HG03342 (cell line): Measurements from ENCODE around the gene GOLGA6C.
A peak's percentile ranks its signal among the peaks of the same experiment; 100 is the strongest.
"Not testable (repeated sequence)": the region's sequence is repeated elsewhere in the genome, so short reads cannot be mapped to it uniquely, and the experiment has no call there.

Experiments used
- ATAC-seq: cut with Tn5 transposase; IDR thresholded peaks from one replicate; pipeline ENCODE4 v1.9.1; 2021; ENCODE audit warnings: mild to moderate bottlenecking, moderate library complexity; ENCODE audit not compliant: unreplicated experiment

Gene GOLGA6C

DNA sequence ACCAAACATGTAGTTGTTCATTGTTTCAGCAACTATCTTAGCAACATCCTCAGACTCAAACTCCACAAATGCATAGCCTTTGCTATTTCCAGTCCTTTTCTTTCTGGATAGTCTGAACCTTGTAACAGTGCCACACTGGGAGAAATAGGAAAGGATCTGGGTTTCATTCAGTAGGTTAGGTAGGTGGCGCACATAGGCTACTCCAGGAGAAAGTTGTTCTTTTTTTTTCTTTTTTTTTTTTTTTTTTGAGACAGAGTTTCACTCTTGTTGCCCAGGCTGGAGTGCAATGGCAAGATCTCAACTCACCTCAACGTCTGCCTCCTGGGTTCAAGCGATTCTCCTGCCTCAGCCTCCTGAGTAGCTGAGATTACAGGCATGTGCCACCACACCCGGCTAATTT, 5.8 kb upstream of the GOLGA6C start:
- ATAC-seq, result not testable (repeated sequence)

DNA sequence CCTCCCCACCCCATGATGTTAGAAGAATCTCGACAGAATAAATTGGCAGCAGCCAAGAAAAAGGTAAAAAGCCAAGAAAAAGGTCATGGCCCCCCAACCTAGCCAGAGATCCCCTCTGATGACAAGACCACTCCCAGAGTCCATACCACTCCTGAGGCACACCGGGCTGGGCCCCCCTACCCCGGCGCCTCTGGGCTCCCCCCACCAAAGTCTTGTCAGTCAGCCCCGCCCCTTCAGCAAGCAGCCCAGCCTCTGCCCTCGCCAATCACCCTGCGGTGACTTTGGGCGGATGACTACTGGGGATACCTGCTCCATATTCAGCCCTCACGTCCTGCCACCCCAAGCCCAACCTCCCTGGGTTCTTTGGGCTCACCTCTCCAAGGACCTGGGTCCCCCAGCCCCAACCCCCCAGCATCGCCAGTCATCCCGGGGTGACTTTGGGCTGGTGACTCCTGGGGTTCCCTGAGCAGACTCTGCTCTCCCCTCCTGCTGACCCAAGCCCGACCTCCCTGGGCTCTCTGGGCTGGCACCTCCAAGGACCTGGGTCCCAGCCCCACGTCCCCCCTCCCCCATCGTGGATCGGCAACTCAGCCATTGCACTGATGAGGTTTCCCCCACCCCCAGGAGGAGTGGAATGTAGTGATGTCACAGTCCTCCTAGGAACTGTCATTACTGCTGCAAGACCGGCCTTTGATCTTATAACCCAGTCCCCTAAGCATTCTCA, 648 bp downstream of the GOLGA6C start:
- not testable (repeated sequence) for ATAC-seq

DNA sequence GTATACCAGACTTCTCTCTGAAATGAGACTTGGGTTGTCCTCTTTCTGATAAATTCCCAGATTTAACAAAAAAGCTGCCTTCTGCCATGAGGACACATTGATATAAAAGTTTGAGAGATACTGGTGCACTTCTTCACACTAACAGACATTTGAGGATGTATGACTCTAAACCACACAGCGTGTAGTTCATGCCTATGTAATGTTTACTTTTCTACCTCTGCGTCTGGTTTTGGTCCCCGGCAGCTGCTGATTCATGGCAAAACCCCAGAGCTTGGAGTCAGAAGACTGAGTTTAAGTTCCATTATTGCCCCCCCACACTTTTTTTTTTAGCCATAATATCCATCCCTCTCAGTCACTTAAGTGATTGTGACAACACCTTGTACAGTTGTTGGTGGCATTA, 1.7 kb downstream of the GOLGA6C start:
- ATAC-seq, result not testable (repeated sequence)

DNA sequence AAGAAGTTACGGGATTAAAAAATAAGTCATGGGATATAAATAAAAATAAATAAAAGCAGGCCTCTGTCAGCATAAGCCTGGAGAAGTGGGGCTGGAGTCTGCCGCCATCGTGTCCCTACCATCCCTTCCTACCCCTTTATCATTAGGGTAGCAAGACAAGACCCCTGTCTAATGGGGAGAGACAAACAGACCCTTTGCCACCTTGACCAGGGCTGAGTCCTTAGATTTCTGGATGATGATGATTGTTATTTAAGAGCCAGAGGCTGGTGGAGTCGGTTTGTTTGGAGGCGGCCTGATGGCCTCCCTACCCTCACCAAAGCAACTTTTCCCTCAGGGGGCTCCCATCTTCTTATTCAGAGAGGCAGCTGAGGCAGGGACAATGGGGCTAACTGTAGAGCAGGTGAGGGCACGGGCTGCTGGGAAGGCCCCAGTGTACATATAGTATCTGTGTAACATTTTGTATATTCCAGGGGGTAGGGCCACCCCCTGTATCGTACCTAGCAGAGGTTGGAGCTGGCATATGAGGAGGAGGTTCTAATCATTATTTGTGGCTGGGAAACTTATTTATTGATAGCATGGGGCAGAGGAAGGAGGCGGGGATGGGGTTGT, 15.7 kb downstream of the GOLGA6C start:
- not testable (repeated sequence) for ATAC-seq

DNA sequence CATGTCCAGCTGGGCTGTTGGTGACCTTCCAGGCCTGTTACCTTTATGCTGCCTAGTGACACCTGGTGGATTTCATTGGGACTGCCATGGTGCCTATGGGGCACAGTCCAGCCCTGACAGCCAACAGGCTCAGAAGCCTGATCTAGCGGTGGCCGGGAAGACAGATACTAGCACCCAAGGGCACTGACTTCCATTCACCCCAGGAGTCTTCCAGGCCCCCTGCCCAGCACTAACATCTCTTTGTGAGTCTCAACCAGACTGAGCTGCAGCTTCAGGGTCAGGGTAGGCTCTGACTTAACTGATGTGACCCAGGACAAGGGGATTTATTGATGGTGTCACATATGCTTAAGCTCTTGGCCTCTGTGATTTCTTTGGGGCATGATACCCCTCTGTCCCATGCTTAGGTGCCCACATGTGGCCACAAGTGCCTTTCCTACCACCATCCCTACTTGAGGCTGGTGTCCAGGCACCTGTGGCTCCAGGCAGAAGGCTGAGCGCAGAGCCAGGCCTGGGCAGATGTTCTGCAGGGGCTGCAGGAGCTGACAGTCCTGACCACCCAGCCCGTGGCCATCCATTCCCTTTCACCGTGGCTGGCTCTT, 16.5 kb downstream of the GOLGA6C start:
- peak; percentile 73 for ATAC-seq

DNA sequence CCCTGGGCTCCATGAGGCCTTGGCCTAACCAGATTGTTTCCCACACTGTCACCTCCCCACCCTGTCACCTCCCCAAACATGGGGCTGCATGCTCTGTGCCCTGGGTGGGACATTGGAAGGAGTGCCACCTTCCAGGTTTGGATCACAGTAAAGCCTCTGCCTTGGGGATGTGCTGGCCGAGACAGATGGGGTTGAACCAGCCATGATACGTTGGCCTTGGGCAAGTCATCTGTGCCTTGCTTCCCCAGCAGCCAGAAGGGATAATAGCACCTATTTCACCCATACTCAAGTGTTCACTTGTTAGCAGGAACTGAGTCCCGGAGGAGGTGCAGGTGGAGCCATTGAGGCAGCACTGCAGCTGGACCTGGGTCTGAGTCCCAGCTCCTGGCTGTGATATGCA, 17.5 kb downstream of the GOLGA6C start:
- ATAC-seq, result not testable (repeated sequence)

DNA sequence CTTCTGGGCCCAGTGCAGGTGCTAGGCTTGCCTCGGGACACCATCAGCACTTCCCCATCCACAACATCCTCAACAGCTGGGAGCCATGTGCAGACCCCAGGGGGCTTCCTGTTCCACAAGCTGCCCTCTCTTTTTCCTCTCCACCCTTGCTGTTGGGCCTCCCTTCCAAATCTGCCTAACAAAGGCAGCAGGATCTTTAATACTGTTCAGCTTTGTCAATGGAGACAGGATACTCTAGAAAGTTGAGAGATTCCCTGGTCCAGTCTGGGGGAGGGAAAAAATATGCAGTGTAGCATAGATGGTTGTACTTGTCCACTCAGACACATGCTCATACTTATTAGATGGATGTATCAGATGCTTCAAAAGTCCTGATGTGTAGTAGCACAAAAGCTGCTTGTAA, 20.4 kb downstream of the GOLGA6C start:
- not testable (repeated sequence) for ATAC-seq

DNA sequence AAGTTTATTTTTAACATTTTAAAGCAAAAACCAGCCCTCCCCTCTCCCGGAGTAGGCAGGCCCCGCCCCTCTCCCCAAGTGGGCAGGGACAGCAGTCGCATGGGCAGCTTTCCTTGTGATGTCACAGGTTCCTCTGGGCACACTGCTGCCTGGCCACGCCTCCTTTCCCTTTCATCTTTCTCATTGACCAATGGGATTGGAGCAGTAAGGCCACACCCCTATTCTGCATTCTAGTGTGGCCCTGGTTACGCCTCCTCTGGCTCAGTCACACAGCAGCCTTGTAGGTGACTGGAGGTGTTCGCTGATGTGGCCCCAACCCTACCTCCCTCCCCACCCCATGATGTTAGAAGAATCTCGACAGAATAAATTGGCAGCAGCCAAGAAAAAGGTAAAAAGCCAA, 24.4 kb downstream of the GOLGA6C start, which contains the start of gene GOLGA6D:
Gene GOLGA6D, plus strand, starts transcription at position 264 of the 400 bp plus-strand sequence. Its CDS starts 41 bp downstream, at position 305.
- ATAC-seq, result not testable (repeated sequence)

DNA sequence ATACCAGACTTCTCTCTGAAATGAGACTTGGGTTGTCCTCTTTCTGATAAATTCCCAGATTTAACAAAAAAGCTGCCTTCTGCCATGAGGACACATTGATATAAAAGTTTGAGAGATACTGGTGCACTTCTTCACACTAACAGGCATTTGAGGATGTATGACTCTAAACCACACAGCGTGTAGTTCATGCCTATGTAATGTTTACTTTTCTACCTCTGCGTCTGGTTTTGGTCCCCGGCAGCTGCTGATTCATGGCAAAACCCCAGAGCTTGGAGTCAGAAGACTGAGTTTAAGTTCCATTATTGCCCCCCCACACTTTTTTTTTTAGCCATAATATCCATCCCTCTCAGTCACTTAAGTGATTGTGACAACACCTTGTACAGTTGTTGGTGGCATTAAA, 26.0 kb downstream of the GOLGA6C start:
- not testable (repeated sequence) for ATAC-seq

DNA sequence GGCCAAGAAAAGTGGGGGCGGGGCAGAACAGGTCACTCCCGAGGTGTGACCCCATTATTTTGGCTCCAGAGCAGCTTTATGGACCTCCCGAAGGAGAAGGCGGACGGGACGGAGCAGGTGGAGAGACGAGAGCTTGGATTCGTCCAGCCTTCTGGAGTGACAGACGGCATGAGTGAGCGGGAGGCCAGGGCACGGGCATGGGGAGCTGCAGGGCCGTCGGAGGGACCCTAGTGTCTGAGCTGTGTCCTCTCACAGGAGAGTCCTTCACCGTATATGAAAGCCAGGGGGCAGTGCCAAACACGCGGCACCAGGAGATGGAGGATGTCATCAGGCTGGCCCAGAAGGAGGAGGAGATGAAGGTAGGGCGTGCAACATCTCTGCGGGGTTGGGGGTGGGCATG, 35.5 kb downstream of the GOLGA6C start:
- ATAC-seq, result not testable (repeated sequence)

DNA sequence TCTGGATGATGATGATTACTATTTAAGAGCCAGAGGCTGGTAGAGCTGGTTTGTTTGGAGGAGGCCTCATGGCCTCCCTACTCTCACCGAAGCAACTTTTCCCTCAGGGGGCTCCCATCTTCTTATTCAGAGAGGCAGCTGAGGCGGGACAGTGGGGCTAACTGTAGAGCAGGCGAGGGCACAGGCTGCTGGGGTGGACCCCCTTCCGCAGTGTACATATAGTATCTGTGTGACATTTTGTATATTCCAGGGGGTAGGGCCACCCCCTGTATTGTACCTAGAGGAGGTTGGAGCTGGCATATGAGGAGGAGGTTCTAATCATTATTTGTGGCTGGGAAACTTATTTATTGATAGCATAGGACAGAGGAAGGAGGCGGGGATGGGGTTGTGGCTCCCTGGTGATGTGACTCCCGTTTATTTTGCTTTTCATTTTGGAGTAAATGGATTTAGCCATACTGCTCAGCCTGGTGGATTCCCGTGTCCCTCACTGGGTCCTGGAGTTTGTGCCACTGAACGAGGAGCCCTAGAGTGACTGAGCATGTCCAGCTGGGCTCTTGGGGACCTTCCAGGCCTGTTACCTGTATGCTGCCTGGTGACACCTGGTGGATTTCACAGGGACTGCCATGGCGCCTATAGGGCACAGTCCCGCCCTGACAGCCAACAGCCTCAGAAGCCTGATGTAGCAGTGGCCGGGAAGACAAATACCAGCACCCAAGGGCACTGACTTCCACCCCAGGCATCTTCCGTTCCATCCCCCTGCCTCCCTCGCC, 40.6 kb downstream of the GOLGA6C start:
- ATAC-seq, result not testable (repeated sequence)

DNA sequence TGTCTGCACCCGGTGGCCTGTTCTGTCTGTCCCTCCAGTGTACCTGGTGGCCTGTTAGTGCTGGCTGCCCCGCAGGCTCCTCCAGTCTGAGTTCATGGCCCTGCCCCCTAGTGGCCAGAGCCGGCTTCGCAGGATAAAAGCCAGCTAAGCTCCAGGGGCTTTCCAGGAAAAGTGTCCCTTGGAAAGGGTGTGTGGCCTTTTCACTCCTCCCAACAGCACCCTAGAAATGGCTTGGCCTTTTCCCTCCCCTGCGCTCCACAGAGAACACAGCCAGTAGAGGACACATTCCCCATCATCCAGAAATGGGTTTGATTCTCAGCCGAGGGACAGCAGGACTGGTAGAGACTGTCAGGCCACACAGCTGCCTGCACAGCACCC, 41.2 kb downstream of the GOLGA6C start:
- ATAC-seq, result not testable (repeated sequence)

DNA sequence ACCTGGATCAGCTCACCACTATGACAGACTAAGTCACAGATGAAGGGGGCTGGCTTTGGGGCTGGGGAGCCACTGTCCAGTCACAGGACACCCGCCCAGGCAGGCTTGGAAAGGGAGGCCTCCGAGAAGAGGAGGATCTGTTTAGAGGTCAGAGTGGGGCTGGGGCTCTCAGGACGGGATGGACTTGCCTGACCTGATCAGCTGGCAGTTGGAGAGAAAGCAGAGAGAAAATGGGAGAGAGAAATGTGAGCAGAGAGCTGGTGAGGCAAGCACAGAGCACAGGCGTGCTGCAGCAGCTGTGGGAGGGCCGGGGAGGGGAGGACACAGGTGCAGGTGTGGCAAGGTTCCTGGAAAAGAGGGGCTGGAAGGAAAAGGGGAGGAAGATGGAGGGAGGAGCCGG, 41.9 kb downstream of the GOLGA6C start:
- not testable (repeated sequence) for ATAC-seq

DNA sequence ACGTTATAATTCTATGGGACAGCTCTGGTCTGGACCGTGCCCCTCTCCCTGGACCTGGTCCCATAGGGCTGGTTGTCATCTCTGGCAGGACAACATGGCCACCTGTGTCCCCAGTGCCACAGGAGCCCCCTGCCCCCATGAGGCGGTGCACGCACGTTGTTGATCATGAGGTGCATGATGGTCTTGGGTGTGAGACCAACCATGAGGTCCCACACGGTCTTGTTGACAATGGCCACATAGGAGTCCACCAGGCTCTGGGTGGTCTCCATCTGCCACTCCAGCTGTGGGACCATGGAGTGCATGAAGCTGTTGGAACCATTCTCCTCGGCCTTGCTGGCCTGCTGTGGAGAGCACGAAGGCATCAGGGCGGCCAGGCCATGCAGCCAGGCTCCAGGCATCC, 44.2 kb downstream of the GOLGA6C start:
- ATAC-seq, result no peak

DNA sequence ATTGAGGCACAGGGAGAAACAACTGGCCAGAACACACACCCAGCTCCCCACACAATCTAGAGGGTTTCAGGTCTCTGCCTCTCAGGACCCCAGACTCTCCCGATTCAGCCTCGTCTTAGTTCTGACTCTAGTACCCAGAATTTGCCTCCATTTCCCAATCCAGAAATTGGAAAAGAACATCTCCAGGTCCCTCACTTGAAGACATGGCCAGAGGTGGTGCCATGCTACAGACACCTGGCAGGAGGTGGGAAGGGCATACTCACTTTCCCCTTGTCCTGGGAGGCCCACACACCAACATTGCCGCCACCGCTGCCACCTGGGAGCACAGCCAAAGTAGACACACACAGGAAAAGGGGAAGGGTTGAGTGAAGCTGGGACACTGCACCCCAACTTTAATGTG, 44.6 kb downstream of the GOLGA6C start:
- not testable (repeated sequence) for ATAC-seq

DNA sequence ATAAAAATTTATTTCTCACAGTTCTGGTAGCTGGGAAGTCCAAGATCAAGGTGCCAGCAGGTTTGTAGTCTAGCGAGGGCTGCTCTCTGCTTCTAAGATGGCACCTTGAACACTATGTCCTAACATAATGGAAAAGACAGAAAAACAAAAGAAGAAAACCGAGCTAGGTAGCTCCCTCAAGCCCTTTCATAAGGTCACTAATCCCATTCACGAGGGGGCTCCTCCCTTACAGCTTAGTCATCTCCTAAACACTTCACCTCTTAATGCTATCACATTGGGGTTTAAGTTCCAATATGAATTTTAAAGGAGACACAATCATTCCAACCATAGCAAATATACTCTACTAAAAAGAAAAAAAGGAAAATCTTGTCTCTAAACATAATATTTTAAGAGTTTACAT, 48.1 kb downstream of the GOLGA6C start:
- no peak for ATAC-seq

DNA sequence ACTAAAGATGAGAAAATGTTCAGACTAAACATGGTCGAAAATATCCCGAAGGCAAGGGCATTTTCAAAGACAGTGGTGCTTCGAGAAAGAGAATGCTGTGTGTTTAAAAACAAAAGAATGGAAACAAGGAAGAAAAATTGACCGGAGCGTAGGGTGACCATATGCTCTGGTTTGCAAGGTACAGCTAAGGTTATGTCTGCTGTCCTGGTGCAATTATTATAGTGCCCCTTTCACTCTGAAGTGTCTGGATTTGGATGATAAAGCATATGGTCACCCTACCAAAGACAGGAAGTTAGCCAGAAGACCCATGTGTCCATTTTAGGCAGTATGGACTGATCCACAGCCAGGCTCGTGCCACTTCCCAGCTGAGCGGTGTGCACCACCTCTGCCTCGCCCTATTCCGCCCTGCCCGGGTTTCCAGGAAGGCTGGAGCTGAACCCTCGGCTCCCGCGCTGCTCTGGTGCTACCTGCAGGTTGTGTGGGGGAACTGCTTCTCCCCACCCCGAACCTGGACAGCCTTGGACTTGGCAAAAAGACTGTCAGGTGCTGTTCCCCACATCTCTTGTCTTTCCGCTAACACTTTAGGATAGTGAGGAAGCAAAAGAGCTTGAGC, 49.8 kb downstream of the GOLGA6C start:
- ATAC-seq, result no peak

DNA sequence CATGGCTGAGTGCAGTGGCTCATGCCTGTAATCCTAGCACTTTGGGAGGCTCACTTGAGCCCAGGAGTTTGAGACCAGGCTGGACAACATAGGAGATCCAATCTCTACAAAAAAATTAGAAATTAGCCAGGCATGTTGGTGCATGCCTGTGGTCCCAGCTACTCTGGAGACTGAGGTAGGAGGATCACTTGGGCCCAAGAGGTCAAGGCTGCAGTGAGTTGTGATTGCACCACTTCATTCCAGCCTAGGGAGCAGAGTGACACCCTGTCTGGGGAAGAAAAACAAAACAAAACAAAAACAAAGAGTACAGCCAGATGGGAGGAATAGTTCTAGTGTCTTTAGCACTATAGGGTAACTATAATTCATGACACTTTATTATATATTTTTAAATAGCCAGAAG, 51.6 kb downstream of the GOLGA6C start:
- no peak for ATAC-seq

DNA sequence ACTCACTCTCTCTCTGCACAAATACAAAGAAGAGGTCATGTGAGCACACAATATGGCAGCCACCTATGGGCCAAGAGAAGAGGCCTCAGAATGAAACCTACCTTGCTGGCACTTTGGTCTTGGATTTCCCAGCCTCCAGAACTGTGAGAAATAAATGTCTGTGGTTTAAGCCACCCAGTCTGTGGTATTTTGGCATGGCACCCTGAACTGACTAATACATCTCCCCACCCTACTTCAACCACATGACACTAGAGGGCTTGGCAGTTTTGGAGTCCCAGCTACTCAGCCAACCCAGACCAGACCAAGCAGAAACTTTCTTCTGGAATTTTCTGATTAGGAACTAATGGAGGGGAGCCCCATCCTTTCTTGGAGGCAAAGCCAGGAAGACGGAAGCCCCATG, 54.4 kb downstream of the GOLGA6C start:
- ATAC-seq, result not testable (repeated sequence)

DNA sequence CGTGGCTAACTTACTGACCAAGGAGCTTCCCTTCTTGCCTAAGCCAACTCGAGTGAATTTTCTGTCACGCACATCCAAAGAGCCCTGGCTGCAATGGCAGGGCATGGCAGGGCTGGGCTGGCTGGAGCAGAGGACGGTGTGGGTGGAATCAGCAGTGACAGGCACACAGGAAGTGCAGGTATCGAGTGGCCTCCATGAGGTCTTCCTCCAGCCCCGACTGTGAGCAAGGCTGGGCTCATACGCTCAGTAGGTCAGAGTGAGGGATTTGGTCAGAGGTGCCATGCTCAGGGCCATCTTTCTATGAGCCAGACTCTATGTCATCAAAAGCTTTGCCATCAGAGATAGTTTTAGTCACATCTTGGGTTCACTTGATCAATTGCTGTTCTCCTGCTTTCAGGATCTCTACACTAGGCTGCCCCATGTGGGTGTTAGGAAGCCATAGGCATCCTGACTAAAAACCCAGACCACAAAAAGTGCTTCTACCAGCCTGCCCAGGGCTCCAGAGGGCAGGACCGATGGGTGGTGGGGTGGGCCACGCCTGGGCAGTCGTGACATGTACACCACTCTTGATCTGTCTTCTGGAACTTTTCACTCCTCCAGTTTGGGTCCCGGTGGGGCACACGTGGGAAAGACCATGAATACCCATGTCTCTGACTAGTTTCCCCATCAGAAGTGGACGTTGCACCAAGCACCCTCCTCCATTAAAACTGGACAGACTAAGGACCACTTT, 55.1 kb downstream of the GOLGA6C start:
- ATAC-seq, result no peak
